HEK293 (cell line): ENCODE measurements around the gene FASTK.

Source experiments
- BCL11B ChIP-seq: fragments of 450-650 bp; formaldehyde crosslinking; IDR thresholded peaks from 2 replicates; pipeline ENCODE4 v1.5.1; 2016; ENCODE audit warnings: low read depth, missing biosample characterization, missing genetic modification characterization
- OVOL3 ChIP-seq: fragments of 450-650 bp; formaldehyde crosslinking; IDR thresholded peaks from 2 replicates; pipeline ENCODE4 v1.5.1; 2016; ENCODE audit warnings: missing biosample characterization, missing genetic modification characterization
- RBAK ChIP-seq: fragments of 450-650 bp; formaldehyde crosslinking; IDR thresholded peaks from 2 replicates; pipeline ENCODE4 v1.5.1; 2016; ENCODE audit warnings: missing biosample characterization, missing genetic modification characterization
- REPIN1 ChIP-seq: fragments of 450-650 bp; formaldehyde crosslinking; IDR thresholded peaks from 2 replicates; pipeline ENCODE4 v1.5.1; 2017; ENCODE audit warnings: missing biosample characterization, missing genetic modification characterization, low read depth
- SCRT2 ChIP-seq: fragments of 450-650 bp; formaldehyde crosslinking; IDR thresholded peaks from 2 replicates; pipeline ENCODE4 v1.5.1; 2016; ENCODE audit warnings: missing biosample characterization, missing genetic modification characterization
- SP3 ChIP-seq: fragments of 450-650 bp; formaldehyde crosslinking; IDR thresholded peaks from 2 replicates; pipeline ENCODE4 v1.5.1; 2016; ENCODE audit warnings: missing biosample characterization, missing genetic modification characterization
- ZBTB49 ChIP-seq: fragments of 450-650 bp; formaldehyde crosslinking; IDR thresholded peaks from 2 replicates; pipeline ENCODE4 v1.5.1; 2016; ENCODE audit warnings: missing biosample characterization, missing genetic modification characterization, low read depth
- ZNF19 ChIP-seq: fragments of 450-650 bp; formaldehyde crosslinking; IDR thresholded peaks from 2 replicates; pipeline ENCODE4; 2016; ENCODE audit warnings: missing biosample characterization, missing genetic modification characterization, low read depth
- ZNF214 ChIP-seq: fragments of 450-650 bp; formaldehyde crosslinking; IDR thresholded peaks from 2 replicates; pipeline ENCODE4 v1.5.1; 2017; ENCODE audit warnings: missing biosample characterization, mild to moderate bottlenecking, missing genetic modification characterization, borderline replicate concordance
- ZNF26 ChIP-seq: fragments of 450-650 bp; formaldehyde crosslinking; IDR thresholded peaks from 2 replicates; pipeline ENCODE4 v1.5.1; 2016; ENCODE audit warnings: missing biosample characterization, missing genetic modification characterization
- ZNF354C ChIP-seq: fragments of 450-650 bp; formaldehyde crosslinking; IDR thresholded peaks from 2 replicates; pipeline ENCODE4 v1.5.1; 2016; ENCODE audit warnings: missing biosample characterization, missing genetic modification characterization, low read depth, borderline replicate concordance
- ZNF37A ChIP-seq: fragments of 450-650 bp; IDR thresholded peaks from 2 replicates; pipeline ENCODE4 v1.5.1; 2018; ENCODE audit warnings: missing biosample characterization, missing genetic modification characterization
- ZNF426 ChIP-seq: fragments of 450-650 bp; formaldehyde crosslinking; IDR thresholded peaks from 2 replicates; pipeline ENCODE4 v1.5.1; 2017; ENCODE audit warnings: missing biosample characterization, missing genetic modification characterization, mild to moderate bottlenecking, inconsistent platforms, moderate library complexity
- ZNF560 ChIP-seq: fragments of 450-650 bp; formaldehyde crosslinking; IDR thresholded peaks from 2 replicates; pipeline ENCODE4 v1.5.1; 2017; ENCODE audit warnings: missing biosample characterization, missing genetic modification characterization, borderline replicate concordance
- ZNF596 ChIP-seq: fragments of 450-650 bp; IDR thresholded peaks from 2 replicates; pipeline ENCODE4 v1.5.0; 2018; ENCODE audit warnings: missing biosample characterization, mild to moderate bottlenecking, missing genetic modification characterization, moderate library complexity
- ZNF600 ChIP-seq: fragments of 450-650 bp; formaldehyde crosslinking; IDR thresholded peaks from 2 replicates; pipeline ENCODE4 v1.5.1; 2016; ENCODE audit warnings: missing biosample characterization, missing genetic modification characterization
- ZNF623 ChIP-seq: fragments of 450-650 bp; formaldehyde crosslinking; IDR thresholded peaks from 2 replicates; pipeline ENCODE4 v1.5.1; 2016; ENCODE audit warnings: missing biosample characterization, missing genetic modification characterization
- ZNF626 ChIP-seq: fragments of 450-650 bp; sonication (Bioruptor Pico); formaldehyde crosslinking; IDR thresholded peaks from 2 replicates; pipeline ENCODE4 v1.5.1; 2018; ENCODE audit warnings: missing biosample characterization, missing genetic modification characterization, inconsistent platforms
- ZNF658 ChIP-seq: fragments of 450-650 bp; formaldehyde crosslinking; IDR thresholded peaks from 2 replicates; pipeline ENCODE4; 2016; ENCODE audit warnings: missing biosample characterization, missing genetic modification characterization
- ZNF660 ChIP-seq: fragments of 450-650 bp; IDR thresholded peaks from 2 replicates; pipeline ENCODE4 v1.5.1; 2018; ENCODE audit warnings: missing biosample characterization, mild to moderate bottlenecking, missing genetic modification characterization
- ZNF830 ChIP-seq: fragments of 450-650 bp; IDR thresholded peaks from 2 replicates; pipeline ENCODE4 v1.5.0; 2018; ENCODE audit warnings: missing biosample characterization, missing genetic modification characterization, low read depth, mild to moderate bottlenecking, moderate library complexity
- TF ChIP-seq, protein P1 (sequence below): fragments of 450-650 bp; formaldehyde crosslinking; IDR thresholded peaks from 2 replicates; pipeline ENCODE4 v1.5.1; 2016; ENCODE audit warnings: missing biosample characterization, missing genetic modification characterization
- TF ChIP-seq, protein P2 (sequence below): fragments of 450-650 bp; formaldehyde crosslinking; IDR thresholded peaks from 2 replicates; pipeline ENCODE4 v1.5.1; 2017; ENCODE audit warnings: missing biosample characterization, missing genetic modification characterization
- TF ChIP-seq, protein P3 (sequence below): fragments of 450-650 bp; formaldehyde crosslinking; conservative IDR thresholded peaks from 2 replicates; pipeline ENCODE4 v1.5.1; 2016; ENCODE audit warnings: low read depth, missing biosample characterization, missing genetic modification characterization
- TF ChIP-seq, protein P4 (sequence below): fragments of 450-650 bp; formaldehyde crosslinking; IDR thresholded peaks from 2 replicates; pipeline ENCODE4 v1.5.0; 2017; ENCODE audit warnings: missing biosample characterization, missing genetic modification characterization, borderline replicate concordance

Gene FASTK

GRCh38 chr7:151087245-151088018 lies 6.8 kb upstream of the FASTK start (continued):
- TF ChIP-seq, protein P1, sequence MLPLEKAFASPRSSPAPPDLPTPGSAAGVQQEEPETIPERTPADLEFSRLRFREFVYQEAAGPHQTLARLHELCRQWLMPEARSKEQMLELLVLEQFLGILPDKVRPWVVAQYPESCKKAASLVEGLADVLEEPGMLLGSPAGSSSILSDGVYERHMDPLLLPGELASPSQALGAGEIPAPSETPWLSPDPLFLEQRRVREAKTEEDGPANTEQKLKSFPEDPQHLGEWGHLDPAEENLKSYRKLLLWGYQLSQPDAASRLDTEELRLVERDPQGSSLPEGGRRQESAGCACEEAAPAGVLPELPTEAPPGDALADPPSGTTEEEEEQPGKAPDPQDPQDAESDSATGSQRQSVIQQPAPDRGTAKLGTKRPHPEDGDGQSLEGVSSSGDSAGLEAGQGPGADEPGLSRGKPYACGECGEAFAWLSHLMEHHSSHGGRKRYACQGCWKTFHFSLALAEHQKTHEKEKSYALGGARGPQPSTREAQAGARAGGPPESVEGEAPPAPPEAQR: no peak
- TF ChIP-seq ZNF596 (tag by site-specific recombination) (no peak), ZNF19 (tag by site-specific recombination) (no peak), OVOL3 (tag by site-specific recombination) (no peak), ZNF830 (tag by site-specific recombination) (no peak), ZBTB49 (tag by site-specific recombination) (no peak), ZNF623 (no peak), ZNF26 (tag by site-specific recombination) (no peak), ZNF600 (tag by site-specific recombination) (peak; percentile 81; the same call in 1 of the 2 replicates), BCL11B (tag by site-specific recombination) (no peak), ZNF560 (no peak), ZNF658 (no peak), ZNF426 (tag by site-specific recombination) (no peak), ZNF214 (no peak), REPIN1 (tag by site-specific recombination) (no peak), SP3 (tag by site-specific recombination) (peak; percentile 63; the same call in 1 of the 2 replicates), RBAK (tag by site-specific recombination) (no peak), ZNF354C (tag by site-specific recombination) (no peak), ZNF37A (tag by site-specific recombination) (no peak), ZNF660 (tag by site-specific recombination) (peak; percentile 36; the same call in 1 of the 2 replicates), SCRT2 (tag by site-specific recombination) (no peak), ZNF626 (tag by site-specific recombination) (no peak)
- TF ChIP-seq, protein P2, sequence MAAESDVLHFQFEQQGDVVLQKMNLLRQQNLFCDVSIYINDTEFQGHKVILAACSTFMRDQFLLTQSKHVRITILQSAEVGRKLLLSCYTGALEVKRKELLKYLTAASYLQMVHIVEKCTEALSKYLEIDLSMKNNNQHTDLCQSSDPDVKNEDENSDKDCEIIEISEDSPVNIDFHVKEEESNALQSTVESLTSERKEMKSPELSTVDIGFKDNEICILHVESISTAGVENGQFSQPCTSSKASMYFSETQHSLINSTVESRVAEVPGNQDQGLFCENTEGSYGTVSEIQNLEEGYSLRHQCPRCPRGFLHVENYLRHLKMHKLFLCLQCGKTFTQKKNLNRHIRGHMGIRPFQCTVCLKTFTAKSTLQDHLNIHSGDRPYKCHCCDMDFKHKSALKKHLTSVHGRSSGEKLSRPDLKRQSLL (tag by site-specific recombination): no peak
- TF ChIP-seq, protein P3, sequence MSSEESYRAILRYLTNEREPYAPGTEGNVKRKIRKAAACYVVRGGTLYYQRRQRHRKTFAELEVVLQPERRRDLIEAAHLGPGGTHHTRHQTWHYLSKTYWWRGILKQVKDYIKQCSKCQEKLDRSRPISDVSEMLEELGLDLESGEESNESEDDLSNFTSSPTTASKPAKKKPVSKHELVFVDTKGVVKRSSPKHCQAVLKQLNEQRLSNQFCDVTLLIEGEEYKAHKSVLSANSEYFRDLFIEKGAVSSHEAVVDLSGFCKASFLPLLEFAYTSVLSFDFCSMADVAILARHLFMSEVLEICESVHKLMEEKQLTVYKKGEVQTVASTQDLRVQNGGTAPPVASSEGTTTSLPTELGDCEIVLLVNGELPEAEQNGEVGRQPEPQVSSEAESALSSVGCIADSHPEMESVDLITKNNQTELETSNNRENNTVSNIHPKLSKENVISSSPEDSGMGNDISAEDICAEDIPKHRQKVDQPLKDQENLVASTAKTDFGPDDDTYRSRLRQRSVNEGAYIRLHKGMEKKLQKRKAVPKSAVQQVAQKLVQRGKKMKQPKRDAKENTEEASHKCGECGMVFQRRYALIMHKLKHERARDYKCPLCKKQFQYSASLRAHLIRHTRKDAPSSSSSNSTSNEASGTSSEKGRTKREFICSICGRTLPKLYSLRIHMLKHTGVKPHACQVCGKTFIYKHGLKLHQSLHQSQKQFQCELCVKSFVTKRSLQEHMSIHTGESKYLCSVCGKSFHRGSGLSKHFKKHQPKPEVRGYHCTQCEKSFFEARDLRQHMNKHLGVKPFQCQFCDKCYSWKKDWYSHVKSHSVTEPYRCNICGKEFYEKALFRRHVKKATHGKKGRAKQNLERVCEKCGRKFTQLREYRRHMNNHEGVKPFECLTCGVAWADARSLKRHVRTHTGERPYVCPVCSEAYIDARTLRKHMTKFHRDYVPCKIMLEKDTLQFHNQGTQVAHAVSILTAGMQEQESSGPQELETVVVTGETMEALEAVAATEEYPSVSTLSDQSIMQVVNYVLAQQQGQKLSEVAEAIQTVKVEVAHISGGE (tag by site-specific recombination): peak; percentile 16; the same call in 1 of the 2 replicates
- TF ChIP-seq, protein P4, sequence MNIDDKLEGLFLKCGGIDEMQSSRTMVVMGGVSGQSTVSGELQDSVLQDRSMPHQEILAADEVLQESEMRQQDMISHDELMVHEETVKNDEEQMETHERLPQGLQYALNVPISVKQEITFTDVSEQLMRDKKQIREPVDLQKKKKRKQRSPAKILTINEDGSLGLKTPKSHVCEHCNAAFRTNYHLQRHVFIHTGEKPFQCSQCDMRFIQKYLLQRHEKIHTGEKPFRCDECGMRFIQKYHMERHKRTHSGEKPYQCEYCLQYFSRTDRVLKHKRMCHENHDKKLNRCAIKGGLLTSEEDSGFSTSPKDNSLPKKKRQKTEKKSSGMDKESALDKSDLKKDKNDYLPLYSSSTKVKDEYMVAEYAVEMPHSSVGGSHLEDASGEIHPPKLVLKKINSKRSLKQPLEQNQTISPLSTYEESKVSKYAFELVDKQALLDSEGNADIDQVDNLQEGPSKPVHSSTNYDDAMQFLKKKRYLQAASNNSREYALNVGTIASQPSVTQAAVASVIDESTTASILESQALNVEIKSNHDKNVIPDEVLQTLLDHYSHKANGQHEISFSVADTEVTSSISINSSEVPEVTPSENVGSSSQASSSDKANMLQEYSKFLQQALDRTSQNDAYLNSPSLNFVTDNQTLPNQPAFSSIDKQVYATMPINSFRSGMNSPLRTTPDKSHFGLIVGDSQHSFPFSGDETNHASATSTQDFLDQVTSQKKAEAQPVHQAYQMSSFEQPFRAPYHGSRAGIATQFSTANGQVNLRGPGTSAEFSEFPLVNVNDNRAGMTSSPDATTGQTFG (tag by site-specific recombination): no peak
